GM12865 (cell line): Measurements from ENCODE around the gene TRIM31.

Experiments used
- DNase-seq: peaks from one replicate; pipeline ENCODE4 v3.0.0; 2010; ENCODE audit warnings: low read depth
- H3K4me3 ChIP-seq: 2 replicates; pipeline ENCODE4 v1.5.1; 2011; ENCODE audit warnings: mild to moderate bottlenecking, low read depth, low read length, control low read depth
- CTCF ChIP-seq: IDR thresholded peaks from 2 replicates; pipeline ENCODE4 v1.5.1; 2011; ENCODE audit warnings: low read length, control low read depth, low read depth, inconsistent platforms; ENCODE audit not compliant: insufficient read depth; ENCODE audit errors: missing control alignments

Gene TRIM31

GRCh38 chr6:30066577-30067459 is 46.1 kb downstream of the TRIM31 start, which contains the start of gene PPP1R11:
Gene PPP1R11 (plus strand): TSS chr6:30067198. CDS start chr6:30067411, 213 bp downstream.
- no peak for TF ChIP-seq CTCF
- peak within 1 kb of the TSS; percentile 75 for H3K4me3 ChIP-seq

GRCh38 chr6:30066082-30066481 is 46.8 kb downstream of the TRIM31 start:
- no peak for TF ChIP-seq CTCF
- H3K4me3 ChIP-seq, result peak overlapping the region; percentile 75
- DNase-seq, result no peak

More at GRCh38 chr6:30066577-30067459, 46.1 kb downstream of the TRIM31 start, which contains the start of gene PPP1R11:
- peak; percentile 99 for DNase-seq

- TF ChIP-seq CTCF, result no peak
- no peak overlapping the region for H3K4me3 ChIP-seq
- DNase-seq, result no peak
These were observed 49.6 kb downstream of the TRIM31 start for GRCh38 chr6:30063315-30063714.

- no peak for DNase-seq
- H3K4me3 ChIP-seq, result peak overlapping the region; percentile 70
- no peak for TF ChIP-seq CTCF
These were observed 50.3 kb downstream of the TRIM31 start for GRCh38 chr6:30062471-30063178.

GRCh38 chr6:30061858-30062458 is 50.9 kb downstream of the TRIM31 start:
- TF ChIP-seq CTCF, result no peak
- DNase-seq, result peak; percentile 62
- H3K4me3 ChIP-seq, result peak overlapping the region; percentile 70

GRCh38 chr6:30061092-30061857 is 51.6 kb downstream of the TRIM31 start, which contains the start of gene POLR1H:
Gene POLR1H (plus strand): TSS chr6:30061265. CDS start chr6:30061525, 260 bp downstream.
- DNase-seq, result peak; percentile 94
- H3K4me3 ChIP-seq, result peak within 1 kb of the TSS; percentile 70
- no peak for TF ChIP-seq CTCF
